IMR-90 (cell line): ENCODE data around the gene GRIFIN. TPM values are rescaled to one million over a fixed set of nuclear protein-coding genes. Genes with fewer than 3 reads are reported as not detected.

Source experiments
- CEBPB ChIP-seq: IDR thresholded peaks from 2 replicates; pipeline ENCODE4 v1.6.1; 2012; ENCODE audit warnings: low read depth, low read length, improper control_type of control experiment
- ELK1 ChIP-seq: fragments of 150-350 bp; IDR thresholded peaks from 2 replicates; pipeline ENCODE4 v1.6.1; 2016; ENCODE audit warnings: low read depth, mild to moderate bottlenecking, low read length, moderate library complexity, borderline replicate concordance
- POLR2A ChIP-seq: IDR thresholded peaks from 2 replicates; pipeline ENCODE4 v1.6.1; 2012; ENCODE audit warnings: mild to moderate bottlenecking, low read depth, low read length
- polyA plus RNA-seq, 3 experiments: library from polyadenylated mRNA; depleted of rRNA; stranded (reverse); fragments of >200 nt; gene quantifications; 2 replicates each; pipeline ENCODE4 v1.2.3, GENCODE V29; 2012; ENCODE audit warnings: low replicate concordance in 1 of 3
- total RNA-seq: library from RNA; depleted of rRNA; stranded (reverse); fragments of >200 nt; gene quantifications from 2 replicates; pipeline ENCODE4 v1.2.3, GENCODE V29; 2012

The GRIFIN gene
- total and polyA plus RNA-seq, 2 of the 4 experiments (the other 2 are of a cell fraction): not detected

- TF ChIP-seq ELK1: no peak
- no peak for TF ChIP-seq POLR2A
- no peak for TF ChIP-seq CEBPB
Observed at GRCh38 chr7:2477447-2478398, 1.5 kb upstream of the GRIFIN start (continued).
